ENCODE results near the gene KCNAB2. TPM values are rescaled to one million over a fixed set of nuclear protein-coding genes. Genes with fewer than 3 reads are reported as not detected.

KCNAB2 gene
- total RNA-seq, 1 donor, result 4.0 TPM

DNA sequence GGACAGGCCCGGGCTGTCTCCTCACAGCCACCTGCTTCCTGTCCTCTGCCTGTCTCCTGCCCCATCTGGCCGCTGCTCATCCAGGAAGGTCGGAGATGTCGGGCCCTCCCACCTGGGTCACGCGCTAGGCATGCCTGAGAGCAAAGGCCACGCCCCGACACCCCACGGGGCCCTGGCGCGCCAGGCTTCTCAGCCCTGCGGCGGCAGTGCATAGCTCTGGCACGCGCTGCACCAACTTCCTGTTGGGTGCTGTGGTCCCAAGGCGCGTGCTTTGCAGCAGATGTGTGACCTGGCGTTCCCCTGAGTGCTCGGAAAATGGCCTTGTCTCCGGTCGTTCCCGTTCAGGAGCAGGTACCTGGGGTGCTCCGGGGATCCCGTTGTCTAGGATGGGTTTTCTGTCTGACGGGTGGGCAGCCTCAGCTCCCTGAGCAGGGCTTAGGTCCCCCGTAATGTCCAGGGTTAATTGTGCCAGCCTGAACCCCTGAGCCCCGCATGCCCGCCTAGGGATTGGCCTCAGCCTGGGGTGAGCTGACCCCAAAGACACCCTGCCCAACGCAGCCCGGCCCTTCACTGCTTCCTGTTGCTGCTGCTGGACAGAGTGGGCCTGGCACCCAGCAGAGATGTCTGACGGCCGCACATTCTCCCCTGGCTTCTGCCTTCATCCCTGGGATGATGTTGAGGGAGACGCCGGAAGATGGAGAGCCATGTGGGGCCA lies 19.4 kb upstream of the KCNAB2 start:
- DNase-seq (ENCODE audit: low read depth), result no peak
- TF ChIP-seq, protein P1, sequence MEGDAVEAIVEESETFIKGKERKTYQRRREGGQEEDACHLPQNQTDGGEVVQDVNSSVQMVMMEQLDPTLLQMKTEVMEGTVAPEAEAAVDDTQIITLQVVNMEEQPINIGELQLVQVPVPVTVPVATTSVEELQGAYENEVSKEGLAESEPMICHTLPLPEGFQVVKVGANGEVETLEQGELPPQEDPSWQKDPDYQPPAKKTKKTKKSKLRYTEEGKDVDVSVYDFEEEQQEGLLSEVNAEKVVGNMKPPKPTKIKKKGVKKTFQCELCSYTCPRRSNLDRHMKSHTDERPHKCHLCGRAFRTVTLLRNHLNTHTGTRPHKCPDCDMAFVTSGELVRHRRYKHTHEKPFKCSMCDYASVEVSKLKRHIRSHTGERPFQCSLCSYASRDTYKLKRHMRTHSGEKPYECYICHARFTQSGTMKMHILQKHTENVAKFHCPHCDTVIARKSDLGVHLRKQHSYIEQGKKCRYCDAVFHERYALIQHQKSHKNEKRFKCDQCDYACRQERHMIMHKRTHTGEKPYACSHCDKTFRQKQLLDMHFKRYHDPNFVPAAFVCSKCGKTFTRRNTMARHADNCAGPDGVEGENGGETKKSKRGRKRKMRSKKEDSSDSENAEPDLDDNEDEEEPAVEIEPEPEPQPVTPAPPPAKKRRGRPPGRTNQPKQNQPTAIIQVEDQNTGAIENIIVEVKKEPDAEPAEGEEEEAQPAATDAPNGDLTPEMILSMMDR (IDR thresholded peaks at IDR 0.05; ENCODE audit: insufficient read depth, low read length), result no peak
- no peak overlapping the region for H3K4me3 ChIP-seq (ENCODE audit: low read depth, low read length)

DNA sequence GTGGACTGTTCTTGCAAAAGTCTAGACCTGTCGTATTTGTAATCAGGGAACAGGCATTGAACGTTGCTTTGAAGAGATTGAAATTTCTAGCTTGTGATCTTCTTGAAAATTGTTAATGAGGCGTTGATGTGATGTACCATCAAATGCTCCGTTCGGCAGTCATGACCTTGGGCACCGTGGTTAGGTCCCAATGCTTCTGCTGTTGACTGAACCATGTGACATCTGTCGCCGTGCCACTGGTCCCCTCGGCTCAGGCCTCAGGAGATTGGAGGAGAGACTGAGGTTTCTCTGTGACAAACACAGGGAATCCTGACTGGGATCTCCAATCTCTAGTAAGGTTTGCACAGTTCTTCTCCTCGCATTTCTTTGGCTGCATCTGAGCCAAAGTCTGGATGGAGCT lies 18.1 kb upstream of the KCNAB2 start:
- TF ChIP-seq, protein P1 (IDR thresholded peaks at IDR 0.05; ENCODE audit: insufficient read depth, low read length), result no peak
- no peak for DNase-seq (ENCODE audit: low read depth)
- H3K4me3 ChIP-seq (ENCODE audit: low read depth, low read length), result no peak overlapping the region

- TF ChIP-seq, protein P1 (IDR thresholded peaks at IDR 0.05; ENCODE audit: insufficient read depth, low read length), result no peak
- no peak overlapping the region for H3K4me3 ChIP-seq (ENCODE audit: low read depth, low read length)
- no peak for DNase-seq (ENCODE audit: low read depth)
These were observed 17.4 kb upstream of the KCNAB2 start for GRCh38 chr1:6028042-6028850.

DNA sequence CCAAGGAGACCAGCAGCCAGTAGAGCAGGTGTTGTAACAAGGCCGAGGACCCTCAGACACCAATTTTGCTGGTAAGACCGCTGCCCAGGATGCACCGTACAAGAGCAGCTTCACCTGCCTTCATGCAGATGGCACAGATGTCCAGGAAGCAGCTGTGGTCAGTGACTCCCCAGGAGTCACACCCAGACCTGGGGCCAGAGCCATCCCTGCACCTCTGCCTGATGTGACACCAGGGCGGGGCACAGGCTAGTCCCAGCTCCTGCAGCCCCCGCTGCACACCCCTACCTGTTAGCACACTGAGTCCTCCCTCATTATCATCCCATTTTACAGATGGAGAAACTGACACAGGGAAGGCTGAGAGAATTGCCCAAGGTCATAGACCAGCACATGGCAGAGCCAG lies 16.3 kb upstream of the KCNAB2 start:
- TF ChIP-seq, protein P1 (IDR thresholded peaks at IDR 0.05; ENCODE audit: insufficient read depth, low read length), result no peak
- H3K4me3 ChIP-seq (ENCODE audit: low read depth, low read length), result no peak overlapping the region
- no peak for DNase-seq (ENCODE audit: low read depth)

GRCh38 chr1:6030132-6030531 lies 15.6 kb upstream of the KCNAB2 start:
- TF ChIP-seq, protein P1 (IDR thresholded peaks at IDR 0.05; ENCODE audit: insufficient read depth, low read length), result no peak
- DNase-seq (ENCODE audit: low read depth), result no peak
- H3K4me3 ChIP-seq (ENCODE audit: low read depth, low read length), result no peak overlapping the region

- TF ChIP-seq, protein P1 (IDR thresholded peaks at IDR 0.05; ENCODE audit: insufficient read depth, low read length), result no peak
- H3K4me3 ChIP-seq (ENCODE audit: low read depth, low read length), result no peak overlapping the region
- DNase-seq (ENCODE audit: low read depth), result no peak
These were observed 15.0 kb upstream of the KCNAB2 start for GRCh38 chr1:6030547-6031261.

Data from fibroblast of the aortic adventitia (primary cell).